8988T (cell line): ENCODE data around the gene IL4R.
"Not testable (repeated sequence)": the region's sequence is repeated elsewhere in the genome, so short reads cannot be mapped to it uniquely, and the experiment has no call there.

Experiments used
- DNase-seq: peaks from one replicate; pipeline ENCODE4 v3.0.0; 2011

IL4R gene

DNA sequence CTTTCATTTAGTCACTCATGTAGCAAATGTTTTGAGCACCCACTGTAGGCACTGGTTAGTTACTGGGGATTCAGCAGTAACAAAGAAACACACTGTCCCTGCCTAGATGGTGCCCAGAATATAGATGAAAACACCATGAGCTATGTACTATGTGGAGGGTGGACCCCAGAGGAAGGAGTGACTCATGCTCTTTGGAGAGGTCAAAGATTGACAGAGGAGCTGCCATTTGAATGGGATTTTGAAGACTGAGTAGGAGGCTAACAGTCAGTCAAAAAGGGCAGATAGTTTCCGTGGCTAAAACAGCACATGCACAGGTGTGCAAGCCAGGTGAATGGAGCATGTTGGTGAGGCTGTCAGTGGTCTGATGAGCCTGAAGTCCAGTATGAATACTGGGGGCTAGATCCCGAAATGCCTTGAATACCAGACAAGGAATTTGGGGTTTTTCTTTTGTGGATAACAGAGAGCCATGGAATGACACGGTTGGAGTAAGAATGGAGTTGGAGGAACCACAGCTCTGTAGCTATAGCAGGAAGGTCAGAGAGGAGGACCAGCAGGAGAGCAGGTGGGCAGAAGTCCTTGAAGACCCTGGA is 94.3 kb downstream of the IL4R start:
- no peak for DNase-seq

DNA sequence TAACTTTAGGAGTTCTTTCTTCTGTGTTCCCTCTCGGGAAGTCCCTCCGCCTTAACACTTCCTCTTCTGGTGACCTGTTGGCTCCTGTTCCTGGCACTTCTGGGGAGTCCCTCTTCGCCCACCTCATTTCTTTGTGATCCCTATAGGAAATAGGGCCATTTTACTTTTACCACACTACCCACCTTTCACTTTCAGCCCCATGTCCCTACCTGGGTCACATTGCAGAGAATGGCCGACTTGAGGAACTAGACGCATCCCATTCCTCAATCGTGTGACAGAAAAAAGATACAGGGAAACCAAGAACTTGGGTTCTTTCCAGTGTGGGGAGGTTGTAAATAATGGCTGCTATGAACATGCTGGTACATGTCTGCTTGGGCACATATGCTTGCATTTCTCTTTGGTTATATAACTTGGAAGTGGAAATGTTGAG is 94.8 kb downstream of the IL4R start:
- no peak for DNase-seq

DNA sequence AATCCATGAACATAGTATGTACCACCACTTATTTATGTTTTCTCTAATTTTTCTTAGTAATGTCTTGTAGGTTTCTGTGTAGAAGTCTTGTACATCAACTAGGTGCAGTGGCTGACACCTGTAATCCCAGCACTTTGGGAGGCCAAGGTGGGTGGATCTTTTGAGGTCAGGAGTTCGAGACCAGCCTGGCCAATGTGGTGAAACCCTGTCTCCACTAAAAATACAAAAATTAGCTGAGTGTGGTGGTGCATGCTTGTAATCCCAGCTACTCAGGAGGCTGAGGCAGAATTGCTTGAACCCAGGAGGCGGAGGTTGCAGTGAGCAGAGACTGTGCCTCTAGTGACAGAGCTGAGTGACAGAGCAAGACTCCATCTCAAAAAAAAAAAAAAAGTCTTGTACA is 96.2 kb downstream of the IL4R start:
- DNase-seq, result not testable (repeated sequence)

DNA sequence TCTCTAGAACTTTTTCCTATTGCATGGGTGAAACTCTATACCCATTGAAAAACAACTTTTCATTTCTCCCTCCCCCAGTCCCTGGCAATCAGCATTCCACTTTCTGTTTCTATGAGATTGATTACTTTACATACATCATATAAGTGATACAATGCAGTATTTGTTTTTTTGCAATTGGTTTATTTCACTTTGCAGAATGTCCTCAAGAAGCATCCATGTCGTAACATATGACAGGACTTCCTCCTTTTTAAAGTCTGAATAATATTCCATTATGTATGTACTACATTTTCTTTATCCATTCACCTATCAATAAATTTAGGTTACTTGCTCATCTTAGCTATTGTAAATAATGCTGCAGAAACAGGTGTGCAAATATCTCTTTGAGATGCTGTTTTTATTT is 97.0 kb downstream of the IL4R start:
- DNase-seq, result no peak

DNA sequence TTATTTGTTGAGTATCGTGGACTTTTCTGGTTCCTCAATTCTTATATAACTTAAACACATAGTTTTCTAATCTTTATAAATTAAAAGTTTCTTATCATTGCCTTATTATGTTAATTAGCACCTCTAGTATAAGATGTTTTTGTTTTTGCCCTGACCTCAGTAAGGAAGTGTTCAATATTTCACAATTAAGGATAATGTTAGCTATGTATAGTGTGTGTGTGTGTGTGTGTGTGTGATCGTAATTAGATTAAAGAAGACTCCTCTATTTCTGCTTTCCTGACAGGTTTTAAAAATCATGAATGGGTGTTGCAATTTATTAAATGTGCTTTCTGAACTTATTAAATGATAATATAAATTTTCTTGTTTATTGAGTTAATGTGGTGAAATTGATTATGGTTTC is 100.2 kb downstream of the IL4R start:
- DNase-seq, result no peak
